ENCODE results near the gene UPK3B.
"Not testable (repeated sequence)": the region's sequence is repeated elsewhere in the genome, so short reads cannot be mapped to it uniquely, and the experiment has no call there.

UPK3B gene

GRCh38 chr7:76509931-76510877 lies at the start of gene UPK3B:
Gene UPK3B, plus strand, starts transcription at chr7:76510552. Its CDS starts 101 bp downstream, at chr7:76510653.
- no peaks in the 10 kb centered on the region for H3K9me3 Mint-ChIP-seq
- H3K27me3 Mint-ChIP-seq = no peaks in the 10 kb centered on the region
- no peak within 1 kb of the TSS for H3K4me3 Mint-ChIP-seq
- H3K4me1 Mint-ChIP-seq = no peaks in the 10 kb centered on the region
- ATAC-seq (peak; percentile 19), DNase-seq (no peak)
- no peak within 1 kb of the TSS for H3K27ac Mint-ChIP-seq

GRCh38 chr7:76460767-76461166 lies 49.6 kb upstream of the UPK3B start:
- H3K27ac Mint-ChIP-seq, H3K9me3 Mint-ChIP-seq, H3K27me3 Mint-ChIP-seq, DNase-seq, H3K4me1 Mint-ChIP-seq, ATAC-seq, H3K4me3 Mint-ChIP-seq: not testable (repeated sequence)

GRCh38 chr7:76461464-76462101 lies 48.8 kb upstream of the UPK3B start, which contains the start of gene DTX2:
Gene DTX2, plus strand, starts transcription at chr7:76461709. Its CDS starts 18,801 bp downstream, at chr7:76480510.
- not testable (repeated sequence) for H3K4me1 Mint-ChIP-seq, H3K27ac Mint-ChIP-seq, H3K27me3 Mint-ChIP-seq, H3K9me3 Mint-ChIP-seq
- DNase-seq (peak; percentile 58 to 63), ATAC-seq (peak; percentile 98)
- H3K4me3 Mint-ChIP-seq = peak within 1 kb of the TSS; percentile 67 to 71

DNA sequence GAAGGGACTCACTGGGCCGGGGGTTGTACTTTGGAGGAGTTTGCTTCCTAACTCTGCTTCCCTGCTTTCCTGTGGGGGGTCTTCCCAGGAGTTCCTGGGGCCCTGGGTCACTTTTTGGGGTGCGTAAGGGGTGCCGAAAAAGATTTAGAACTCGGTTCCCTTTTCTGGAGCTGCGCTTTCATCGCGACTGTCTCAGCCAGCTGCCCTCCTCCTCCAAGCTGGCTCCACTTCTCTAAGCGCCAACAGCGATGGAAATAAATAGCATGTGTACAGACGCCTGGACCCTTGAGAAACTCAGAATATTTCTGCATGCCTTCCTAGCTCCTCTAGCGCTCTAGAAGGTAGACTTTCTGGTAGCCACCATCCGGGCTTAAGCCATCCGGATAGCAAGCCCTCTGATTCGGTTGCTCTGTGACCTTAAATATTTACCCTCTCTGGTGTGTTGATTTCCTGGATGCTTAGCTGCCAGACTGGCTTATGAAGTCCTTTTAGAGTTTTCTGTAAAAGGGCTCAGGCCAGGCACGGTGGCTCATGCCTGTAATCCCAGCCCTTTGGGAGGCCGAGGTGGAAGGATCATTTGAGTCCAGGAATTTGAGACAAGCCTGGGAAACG lies 48.0 kb upstream of the UPK3B start:
- not testable (repeated sequence) for H3K27ac Mint-ChIP-seq, H3K4me3 Mint-ChIP-seq, H3K9me3 Mint-ChIP-seq, ATAC-seq, H3K27me3 Mint-ChIP-seq, H3K4me1 Mint-ChIP-seq, DNase-seq

DNA sequence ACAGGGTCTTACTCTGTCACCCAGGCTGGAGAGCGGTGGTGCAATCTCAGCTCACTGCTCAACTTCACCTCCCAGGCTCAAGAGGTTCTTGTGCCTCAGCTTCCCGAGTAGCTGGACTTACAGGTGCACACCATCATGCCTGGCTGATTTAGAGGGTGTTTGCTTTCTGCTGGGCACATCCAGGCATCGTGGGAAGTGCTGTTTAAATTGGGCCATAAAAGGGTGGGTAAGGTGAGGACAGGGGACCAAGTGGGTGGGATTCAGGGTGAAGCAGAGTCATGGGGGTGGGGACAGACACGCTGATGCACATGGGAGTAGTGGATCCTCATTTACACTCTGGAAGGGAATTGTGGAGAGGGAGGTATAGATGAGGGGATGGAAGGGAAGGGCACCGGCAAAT lies 45.4 kb upstream of the UPK3B start:
- not testable (repeated sequence) for H3K4me3 Mint-ChIP-seq, H3K27ac Mint-ChIP-seq, H3K27me3 Mint-ChIP-seq, H3K4me1 Mint-ChIP-seq, DNase-seq, H3K9me3 Mint-ChIP-seq, ATAC-seq

DNA sequence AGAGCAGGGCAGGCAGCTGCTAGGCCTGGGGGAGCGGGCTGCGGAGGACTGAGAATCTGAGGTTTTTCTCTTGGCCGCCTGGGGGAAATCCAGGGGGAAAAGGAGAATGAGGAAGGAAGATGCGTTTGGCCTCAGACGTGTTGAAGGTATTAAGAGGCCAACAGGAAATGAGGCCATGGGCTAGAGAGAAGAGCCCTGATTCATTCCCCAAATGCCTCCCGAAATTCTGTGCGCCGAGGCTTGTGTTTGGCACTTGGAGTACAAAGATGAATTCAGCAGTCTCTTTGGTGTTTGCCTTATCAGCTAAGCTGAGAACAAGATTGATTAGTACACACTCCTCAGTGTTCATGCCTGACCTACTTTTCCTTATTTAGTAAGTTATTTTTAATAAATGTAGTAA lies 44.4 kb upstream of the UPK3B start:
- H3K4me1 Mint-ChIP-seq, H3K9me3 Mint-ChIP-seq, ATAC-seq, H3K27ac Mint-ChIP-seq, H3K27me3 Mint-ChIP-seq, DNase-seq, H3K4me3 Mint-ChIP-seq: not testable (repeated sequence)

DNA sequence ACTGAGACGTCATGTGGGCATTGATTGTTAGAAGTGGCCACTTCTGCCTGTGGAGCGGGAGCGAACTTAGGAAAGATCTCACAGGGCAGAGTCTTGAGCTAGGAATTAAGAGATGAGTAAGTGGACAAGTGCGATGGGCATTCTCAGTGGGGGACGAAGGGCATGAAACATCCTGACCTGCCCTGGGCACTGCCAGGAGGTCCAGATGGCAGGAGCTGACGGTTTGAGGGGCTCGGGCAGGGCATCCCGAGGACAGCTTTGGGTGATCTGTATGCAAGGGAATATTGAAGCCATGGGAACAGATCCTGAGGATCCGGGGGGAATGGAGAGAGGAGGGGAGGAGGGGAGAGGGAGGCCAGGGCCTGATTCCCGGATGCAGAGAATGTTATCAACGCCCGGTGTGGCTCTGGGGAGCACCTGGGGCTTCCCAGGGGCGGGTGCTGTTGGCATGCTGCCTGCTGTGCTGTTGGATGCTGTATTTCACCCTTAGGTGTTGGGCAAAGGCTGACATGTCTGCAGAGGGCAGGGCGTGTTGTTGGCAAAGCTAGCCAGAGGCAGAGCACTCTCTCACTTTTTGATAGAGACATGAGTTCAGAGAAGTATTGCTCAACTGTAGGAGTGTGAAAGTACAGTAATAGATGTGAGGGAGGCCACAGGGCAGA lies 42.5 kb upstream of the UPK3B start:
- H3K27me3 Mint-ChIP-seq, H3K4me1 Mint-ChIP-seq, DNase-seq, H3K9me3 Mint-ChIP-seq, H3K4me3 Mint-ChIP-seq: not testable (repeated sequence)
- peak; percentile 69 for ATAC-seq
- H3K27ac Mint-ChIP-seq = peak overlapping the region in 1 of 2 donors; percentile 54

GRCh38 chr7:76471556-76472221 lies 38.7 kb upstream of the UPK3B start:
- H3K4me1 Mint-ChIP-seq, H3K4me3 Mint-ChIP-seq, ATAC-seq, H3K27me3 Mint-ChIP-seq, H3K27ac Mint-ChIP-seq, DNase-seq, H3K9me3 Mint-ChIP-seq: not testable (repeated sequence)

GRCh38 chr7:76473097-76473496 lies 37.3 kb upstream of the UPK3B start:
- H3K4me3 Mint-ChIP-seq, DNase-seq, ATAC-seq, H3K4me1 Mint-ChIP-seq, H3K9me3 Mint-ChIP-seq, H3K27ac Mint-ChIP-seq, H3K27me3 Mint-ChIP-seq: not testable (repeated sequence)

- not testable (repeated sequence) for H3K4me3 Mint-ChIP-seq, ATAC-seq
- H3K27ac Mint-ChIP-seq = peak overlapping the region in 1 of 2 donors; percentile 83
Measured at GRCh38 chr7:76476280-76476679, 34.1 kb upstream of the UPK3B start.

DNA sequence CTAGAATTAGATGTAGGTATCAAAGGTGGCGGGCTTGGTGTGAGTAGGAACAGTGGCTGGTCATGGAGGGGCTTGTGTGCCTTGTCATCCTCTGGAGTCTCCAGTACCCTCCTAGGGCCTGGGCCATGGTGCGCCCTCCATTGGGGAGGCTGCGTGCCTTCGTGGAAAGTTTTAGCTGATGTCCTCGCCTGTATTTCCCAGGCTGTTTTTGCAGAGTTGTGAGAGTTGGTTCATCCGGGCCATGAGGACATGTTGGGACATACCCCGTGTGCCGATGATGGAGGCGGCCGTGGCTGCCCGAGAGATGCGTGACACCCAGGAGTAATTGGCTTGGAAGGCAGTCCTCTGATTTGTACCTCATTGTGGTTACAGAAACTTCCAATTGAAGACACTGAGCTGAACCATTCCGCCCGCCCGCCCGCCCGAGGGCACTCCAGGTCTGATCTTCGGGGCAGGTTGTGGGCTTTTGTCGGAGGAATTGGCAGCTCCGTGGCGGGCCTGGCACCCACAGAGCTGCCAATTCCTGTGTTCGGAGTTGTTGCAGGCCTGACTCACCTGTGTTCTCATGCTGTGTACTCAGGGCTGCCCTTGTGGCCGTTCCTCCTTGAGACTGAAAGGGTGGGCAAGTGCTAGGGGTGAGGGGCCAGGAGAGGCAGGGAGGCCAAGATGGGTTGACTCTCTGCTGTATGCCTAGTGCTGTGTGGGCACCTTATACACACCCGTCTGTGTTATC lies 33.4 kb upstream of the UPK3B start:
- not testable (repeated sequence) for H3K27ac Mint-ChIP-seq, H3K4me3 Mint-ChIP-seq, H3K9me3 Mint-ChIP-seq, DNase-seq, H3K27me3 Mint-ChIP-seq, H3K4me1 Mint-ChIP-seq, ATAC-seq

More at GRCh38 chr7:76476280-76476679, 34.1 kb upstream of the UPK3B start:
- not testable (repeated sequence) for H3K4me1 Mint-ChIP-seq, DNase-seq, H3K9me3 Mint-ChIP-seq, H3K27me3 Mint-ChIP-seq

DNA sequence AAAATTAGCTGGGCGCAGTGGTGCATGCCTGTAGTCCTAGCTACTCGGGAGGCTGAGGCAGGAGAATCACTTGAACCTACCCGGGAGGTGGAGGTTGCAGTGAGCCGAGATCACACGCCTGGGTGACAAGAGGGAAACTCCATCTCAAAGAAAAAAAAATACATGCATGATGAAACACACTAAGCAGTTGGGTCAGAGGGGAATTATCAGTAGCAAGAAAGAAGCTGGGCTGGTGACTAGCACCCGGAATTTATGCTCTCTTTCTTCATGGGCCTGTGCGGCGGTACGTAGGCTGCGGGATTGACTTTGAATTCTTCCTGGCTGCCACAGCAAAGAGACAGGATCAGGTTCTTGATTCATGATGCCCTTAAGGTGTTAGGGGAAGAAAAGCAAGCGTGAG lies 30.7 kb upstream of the UPK3B start:
- peaks cover 10% of the 10 kb centered on the region for H3K4me1 Mint-ChIP-seq
- H3K4me3 Mint-ChIP-seq = peak overlapping the region in 1 of 2 donors; percentile 49
- not testable (repeated sequence) for H3K9me3 Mint-ChIP-seq, H3K27me3 Mint-ChIP-seq
- DNase-seq (peak in 1 of 2 donors; percentile 33), ATAC-seq (peak; percentile 70)
- peak overlapping the region; percentile 59 to 96 for H3K27ac Mint-ChIP-seq

DNA sequence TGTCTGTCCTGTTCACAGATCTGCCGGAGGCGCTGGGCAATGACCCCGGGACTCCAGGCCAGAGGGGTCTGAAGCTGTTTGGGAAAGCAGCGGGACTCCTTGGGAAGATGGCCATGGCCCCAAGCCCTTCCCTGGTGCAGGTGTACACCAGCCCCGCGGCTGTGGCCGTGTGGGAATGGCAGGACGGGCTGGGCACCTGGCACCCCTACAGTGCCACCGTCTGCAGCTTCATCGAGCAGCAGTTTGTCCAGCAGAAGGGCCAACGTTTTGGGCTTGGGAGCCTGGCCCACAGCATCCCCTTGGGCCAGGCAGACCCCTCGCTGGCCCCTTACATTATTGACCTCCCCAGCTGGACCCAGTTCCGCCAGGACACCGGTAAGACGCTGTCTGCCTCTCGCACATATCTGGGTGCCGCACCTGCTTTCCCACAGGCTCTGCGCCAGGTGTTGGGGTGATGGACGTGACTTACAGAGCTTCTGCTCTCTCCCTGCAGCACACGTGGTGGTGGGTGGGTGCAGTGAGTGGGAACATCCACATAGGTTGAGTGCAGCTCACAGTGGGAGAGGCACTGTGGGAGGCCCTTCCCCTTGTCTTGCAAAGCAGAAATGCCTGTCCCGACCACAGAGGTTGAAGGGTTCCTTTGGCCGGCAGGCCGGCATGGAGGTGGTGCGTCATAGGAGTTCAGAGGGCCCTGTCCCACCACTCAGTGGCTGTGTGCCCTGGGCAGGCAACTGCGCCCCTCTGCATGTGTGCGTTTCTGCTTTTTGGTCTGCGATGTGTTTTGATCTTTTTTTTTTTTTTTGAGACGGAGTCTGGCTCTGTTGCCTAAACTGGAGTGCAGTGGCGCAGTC lies 29.7 kb upstream of the UPK3B start:
- H3K27ac Mint-ChIP-seq = peak overlapping the region; percentile 49 to 59
- H3K4me3 Mint-ChIP-seq = peak overlapping the region in 1 of 2 donors; percentile 6
- DNase-seq = not testable (repeated sequence)

More for the DNA sequence above, 29.7 kb upstream of the UPK3B start:
- not testable (repeated sequence) for ATAC-seq, H3K9me3 Mint-ChIP-seq, H3K27me3 Mint-ChIP-seq
- H3K4me1 Mint-ChIP-seq = peaks cover 10% of the 10 kb centered on the region
